AG04449 (cell line): Measurements from ENCODE around the gene COL13A1.

Experiments used
- CTCF ChIA-PET: fragments of 350-600 bp; formaldehyde crosslinking; extraction: SDS; loops from one replicate; lab custom pipeline; 2021; ENCODE audit warnings: antibody characterized with exemption; lab: Yijun Ruan, JAX
- POLR2A ChIA-PET: fragments of 400-600, 350-600 bp; formaldehyde crosslinking; extraction: SDS; loops from one replicate; lab custom pipeline; 2020; ENCODE audit warnings: antibody characterized with exemption, inconsistent platforms; lab: Yijun Ruan, JAX
- DNase-seq: peaks from one replicate; pipeline ENCODE4 v3.0.0-alpha.2; 2010; ENCODE audit warnings: low read depth, low spot score
- H3K4me3 ChIP-seq: 2 replicates; pipeline ENCODE4 v1.5.1; 2011; ENCODE audit warnings: low read depth, mild to moderate bottlenecking, control low read depth, low read length
- TF ChIP-seq, protein P1 (sequence below): IDR thresholded peaks from one replicate; pipeline ENCODE4 v1.5.1; 2011; ENCODE audit warnings: mild to moderate bottlenecking, moderate library complexity, low read length, control low read depth, inconsistent platforms; ENCODE audit not compliant: insufficient read depth; ENCODE audit errors: missing control alignments

Gene COL13A1

DNA sequence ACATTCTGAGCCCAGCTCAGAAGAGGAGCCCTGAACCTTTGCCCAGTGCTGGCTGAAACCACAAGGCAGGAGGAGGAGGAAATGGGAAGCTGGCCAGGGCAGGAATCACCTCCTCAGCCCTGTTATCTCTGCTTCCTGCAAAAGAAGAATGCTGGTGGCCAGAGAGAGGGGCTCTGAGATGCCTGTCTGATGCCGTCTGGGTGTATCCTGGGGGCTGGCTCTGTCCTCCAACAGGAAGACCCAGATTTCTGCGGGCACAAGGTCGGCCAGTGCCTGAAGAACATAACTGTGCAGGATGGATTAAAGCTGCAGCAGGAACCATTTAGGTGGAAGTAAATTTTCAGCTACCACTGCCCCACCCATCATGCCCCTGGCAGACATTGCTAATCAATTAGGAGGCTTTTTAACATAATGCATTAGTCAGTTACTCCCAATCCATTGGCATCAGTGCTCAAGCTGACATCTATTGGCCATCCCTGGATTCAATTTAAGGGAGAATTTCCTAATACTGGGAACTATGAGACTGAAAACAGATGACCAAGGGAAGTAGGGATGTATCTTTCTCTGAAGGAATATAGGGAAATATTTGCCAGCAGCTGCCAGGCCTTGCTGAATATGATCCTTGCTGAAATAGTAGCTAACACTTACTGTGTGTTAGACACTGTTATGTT lies 67.7 kb downstream of the COL13A1 start:
- H3K4me3 ChIP-seq = no peak overlapping the region
- POLR2A ChIA-PET = interaction anchor here (0.6 kb wide), 1 partner anchor 289 kb away, joined by 4 read pairs; no protein-coding TSS in a partner anchor
- TF ChIP-seq, protein P1, sequence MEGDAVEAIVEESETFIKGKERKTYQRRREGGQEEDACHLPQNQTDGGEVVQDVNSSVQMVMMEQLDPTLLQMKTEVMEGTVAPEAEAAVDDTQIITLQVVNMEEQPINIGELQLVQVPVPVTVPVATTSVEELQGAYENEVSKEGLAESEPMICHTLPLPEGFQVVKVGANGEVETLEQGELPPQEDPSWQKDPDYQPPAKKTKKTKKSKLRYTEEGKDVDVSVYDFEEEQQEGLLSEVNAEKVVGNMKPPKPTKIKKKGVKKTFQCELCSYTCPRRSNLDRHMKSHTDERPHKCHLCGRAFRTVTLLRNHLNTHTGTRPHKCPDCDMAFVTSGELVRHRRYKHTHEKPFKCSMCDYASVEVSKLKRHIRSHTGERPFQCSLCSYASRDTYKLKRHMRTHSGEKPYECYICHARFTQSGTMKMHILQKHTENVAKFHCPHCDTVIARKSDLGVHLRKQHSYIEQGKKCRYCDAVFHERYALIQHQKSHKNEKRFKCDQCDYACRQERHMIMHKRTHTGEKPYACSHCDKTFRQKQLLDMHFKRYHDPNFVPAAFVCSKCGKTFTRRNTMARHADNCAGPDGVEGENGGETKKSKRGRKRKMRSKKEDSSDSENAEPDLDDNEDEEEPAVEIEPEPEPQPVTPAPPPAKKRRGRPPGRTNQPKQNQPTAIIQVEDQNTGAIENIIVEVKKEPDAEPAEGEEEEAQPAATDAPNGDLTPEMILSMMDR = no peak
- CTCF ChIA-PET = interaction anchor here (0.7 to 1.8 kb wide), 6 partner anchors 14 to 66 kb away, joined by 3 to 7 read pairs (median 4); no protein-coding TSS in a partner anchor
- DNase-seq = no peak

DNA sequence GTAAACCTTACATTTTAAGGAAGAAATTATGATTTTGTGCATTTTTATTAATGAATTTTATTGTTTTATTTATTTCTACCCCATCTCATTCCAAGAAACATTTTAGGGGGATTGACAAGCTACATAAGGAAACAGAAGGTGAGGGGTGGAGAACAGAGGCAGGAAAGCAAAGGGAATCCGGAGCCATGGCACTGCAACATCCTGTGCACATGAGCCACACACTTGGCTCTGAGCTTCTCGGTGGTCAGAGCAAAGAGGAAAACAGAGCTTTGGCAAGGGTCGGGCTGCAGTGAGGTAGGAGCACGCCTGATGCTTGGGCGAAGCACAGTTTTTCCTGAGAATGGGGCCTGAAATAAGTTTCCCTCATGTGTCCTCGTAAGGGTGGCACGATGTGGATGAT lies 68.9 kb downstream of the COL13A1 start:
- TF ChIP-seq, protein P1 = no peak
- ChIA-PET CTCF (interaction anchor here (0.7 to 2.4 kb wide), 6 partner anchors 9 to 100 kb away, joined by 3 to 7 read pairs (median 4); no protein-coding TSS in a partner anchor), POLR2A (interaction anchor here (1.1 kb wide), 1 partner anchor 9 kb away, joined by 3 read pairs; no protein-coding TSS in a partner anchor)
- no peak for DNase-seq
- H3K4me3 ChIP-seq = no peak overlapping the region

DNA sequence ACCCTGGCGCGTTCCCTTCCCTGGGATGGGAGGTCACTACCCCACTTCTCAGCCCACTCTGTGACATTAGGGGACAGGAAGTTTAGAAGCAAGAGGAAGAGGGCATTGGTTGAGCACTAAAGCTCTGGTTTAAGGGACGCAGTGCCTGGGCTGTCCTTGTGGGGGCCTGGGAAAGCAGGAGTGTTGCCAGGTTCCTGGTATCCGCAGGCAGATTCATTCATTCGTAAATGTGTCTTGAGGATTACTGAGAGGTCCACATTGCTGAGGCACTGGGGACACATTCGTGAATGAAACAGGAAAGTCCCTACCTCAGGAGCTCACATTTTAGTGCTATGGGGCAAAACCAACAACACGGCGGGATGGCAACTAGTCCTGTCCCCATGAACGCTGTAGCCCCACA lies 69.4 kb downstream of the COL13A1 start:
- CTCF ChIA-PET = interaction anchor here (0.7 to 2.4 kb wide), 6 partner anchors 9 to 101 kb away, joined by 3 to 7 read pairs (median 4); no protein-coding TSS in a partner anchor
- TF ChIP-seq, protein P1 = no peak

DNA sequence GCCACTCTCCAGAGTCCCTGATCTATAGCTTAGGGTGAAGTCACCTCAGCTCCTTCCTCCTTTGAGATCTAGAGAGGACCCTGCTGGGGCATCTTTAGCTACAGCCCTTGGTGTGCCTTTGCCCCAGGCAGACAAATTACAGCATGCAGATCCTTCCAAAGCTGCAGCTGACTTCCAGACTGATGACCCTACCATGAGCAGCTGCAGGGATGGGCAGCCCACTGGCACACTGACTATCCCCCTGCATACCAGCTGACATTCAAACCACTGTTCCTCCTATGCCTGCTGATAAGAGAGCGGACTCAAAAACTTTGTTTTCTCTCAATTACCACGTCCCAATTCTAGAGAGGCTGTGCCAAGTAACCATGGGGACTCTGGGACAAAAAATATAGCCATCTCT lies 70.6 kb downstream of the COL13A1 start:
- TF ChIP-seq, protein P1 = no peak
- ChIA-PET POLR2A (no interaction called here), CTCF (interaction anchor here (1.0 to 2.4 kb wide), 4 partner anchors 29 to 83 kb away, joined by 4 to 7 read pairs (median 4); no protein-coding TSS in a partner anchor)
- no peak overlapping the region for H3K4me3 ChIP-seq
- no peak for DNase-seq

More for the DNA sequence above, 69.4 kb downstream of the COL13A1 start:
- POLR2A ChIA-PET = interaction anchor here (1.1 kb wide), 1 partner anchor 9 kb away, joined by 3 read pairs; no protein-coding TSS in a partner anchor
- no peak for DNase-seq
- no peak overlapping the region for H3K4me3 ChIP-seq

DNA sequence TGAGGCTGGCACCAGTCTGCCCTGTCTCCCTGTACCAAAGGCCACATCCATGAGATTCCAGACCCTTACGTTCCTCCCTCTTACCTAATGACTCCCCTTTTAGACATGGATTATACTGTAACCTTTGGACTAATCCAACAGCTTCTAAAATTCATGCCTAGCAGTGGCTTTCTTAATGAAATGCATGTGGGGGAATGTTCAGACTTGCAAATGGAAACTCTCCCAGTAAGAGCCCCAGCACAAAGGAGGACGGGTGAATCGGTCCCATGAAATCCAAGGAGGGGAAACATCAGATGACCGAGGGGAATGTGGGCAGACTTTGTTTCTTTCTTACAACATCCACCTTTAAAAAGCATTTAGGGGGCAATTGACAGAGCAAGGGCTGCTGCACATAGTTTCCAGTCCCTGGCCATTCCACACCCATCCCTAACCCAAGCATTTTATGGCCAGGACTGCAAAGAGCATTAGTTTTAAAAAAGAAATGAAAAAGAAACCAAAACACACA lies 71.5 kb downstream of the COL13A1 start:
- ChIA-PET POLR2A (no interaction called here), CTCF (interaction anchor here (1.0 to 2.4 kb wide), 7 partner anchors 12 to 156 kb away, joined by 3 to 7 read pairs (median 4); no protein-coding TSS in a partner anchor)
- TF ChIP-seq, protein P1 = no peak
- DNase-seq = no peak
- H3K4me3 ChIP-seq = no peak overlapping the region

DNA sequence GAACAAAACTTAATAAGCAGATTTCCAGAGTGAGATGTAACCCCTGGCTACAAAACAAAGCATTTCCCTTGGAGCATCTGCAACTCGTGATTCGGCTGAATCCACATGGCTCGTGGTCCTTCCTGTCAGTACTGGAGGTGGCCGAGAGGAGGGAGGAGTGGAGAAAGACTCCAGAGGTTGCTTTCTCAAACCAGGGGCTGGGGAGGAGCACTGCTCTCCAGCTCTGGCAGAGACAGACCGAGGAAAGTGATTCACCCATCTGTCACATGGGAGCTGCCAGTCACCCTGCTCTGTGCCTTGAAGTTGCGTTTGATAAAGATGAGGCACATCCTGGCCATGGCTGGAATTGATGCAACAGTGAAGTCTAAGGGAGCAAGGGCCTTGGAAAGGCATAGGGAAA lies 72.7 kb downstream of the COL13A1 start:
- ChIA-PET CTCF (interaction anchor here (1.0 to 2.3 kb wide), 5 partner anchors 13 to 157 kb away, joined by 3 to 8 read pairs (median 3); no protein-coding TSS in a partner anchor), POLR2A (interaction anchor here (0.6 kb wide), 1 partner anchor 349 kb away, joined by 3 read pairs; no protein-coding TSS in a partner anchor)
- TF ChIP-seq, protein P1 = no peak
- DNase-seq = no peak
- H3K4me3 ChIP-seq = no peak overlapping the region
